K562 (cell line): Measurements from ENCODE around the gene RPL27. TPM values are rescaled to one million over a fixed set of nuclear protein-coding genes. Genes with fewer than 3 reads are reported as not detected.

Experiments
- CTBP1 ChIP-seq: fragments of 450-650 bp; IDR thresholded peaks from 2 replicates; pipeline ENCODE4 v1.6.1; 2016; ENCODE audit warnings: borderline replicate concordance
- GABPA ChIP-seq: fragments of 200-800 bp; sonication (Bioruptor generic); conservative IDR thresholded peaks from 2 replicates; pipeline ENCODE4 v1.6.1; 2016; ENCODE audit warnings: low read depth, missing genetic modification characterization, missing compliant biosample characterization
- GTF2B ChIP-seq: IDR thresholded peaks from 2 replicates; pipeline ENCODE4 v1.6.1; 2011; ENCODE audit not compliant: insufficient read length; ENCODE audit errors: extremely low read depth
- HDAC3 ChIP-seq: fragments of 450-650 bp; IDR thresholded peaks from 2 replicates; pipeline ENCODE4 v1.6.1; 2018; ENCODE audit warnings: borderline replicate concordance, mild to moderate bottlenecking, moderate library complexity; ENCODE audit not compliant: partially characterized antibody
- HNRNPLL ChIP-seq: fragments of 200-400 bp; formaldehyde crosslinking; IDR thresholded peaks from 2 replicates; pipeline ENCODE4 v1.6.1; 2017; ENCODE audit warnings: low read length, low read depth, mild to moderate bottlenecking; ENCODE audit not compliant: poor library complexity, severe bottlenecking
- PCBP2 ChIP-seq: fragments of 200-400 bp; formaldehyde crosslinking; IDR thresholded peaks from 2 replicates; pipeline ENCODE4 v1.6.1; 2018; ENCODE audit warnings: low read length, low read depth, mild to moderate bottlenecking, moderate library complexity; ENCODE audit not compliant: poor library complexity, severe bottlenecking
- PTTG1 ChIP-seq: fragments of 450-650 bp; IDR thresholded peaks from 2 replicates; pipeline ENCODE4 v1.6.1; 2016; ENCODE audit warnings: low read depth, mild to moderate bottlenecking, missing genetic modification characterization, missing compliant biosample characterization
- PYGO2 ChIP-seq: fragments of 450-650 bp; IDR thresholded peaks from 2 replicates; pipeline ENCODE4 v1.6.1; 2016; ENCODE audit warnings: mild to moderate bottlenecking, missing genetic modification characterization, moderate library complexity, missing compliant biosample characterization
- RNF2 ChIP-seq: sonication (generic); IDR thresholded peaks from 2 replicates; pipeline ENCODE4 v1.6.1; 2016
- SMARCA5 ChIP-seq: fragments of 450-650 bp; IDR thresholded peaks from 2 replicates; pipeline ENCODE4 v1.6.1; 2016
- SMARCC2 ChIP-seq: fragments of 450-650 bp; IDR thresholded peaks from 2 replicates; pipeline ENCODE4 v1.6.1; 2017; ENCODE audit warnings: antibody characterized with exemption, moderate library complexity, mild to moderate bottlenecking, low read depth
- SRSF1 ChIP-seq: fragments of 200-400 bp; formaldehyde crosslinking; IDR thresholded peaks from 2 replicates; pipeline ENCODE4 v1.6.1; 2017; ENCODE audit warnings: mild to moderate bottlenecking, low read depth, low read length, moderate library complexity
- ZBTB2 ChIP-seq: fragments of 450-650 bp; IDR thresholded peaks from 2 replicates; pipeline ENCODE4 v1.6.1; 2016; ENCODE audit warnings: antibody characterized with exemption
- ZBTB5 ChIP-seq: fragments of 450-650 bp; IDR thresholded peaks from 2 replicates; pipeline ENCODE4 v1.6.1; 2017; ENCODE audit warnings: antibody characterized with exemption
- ZFPM2 ChIP-seq: fragments of 250-450 bp; sonication (Bioruptor Pico); IDR thresholded peaks from 2 replicates; pipeline ENCODE4 v1.5.1; 2022; ENCODE audit warnings: mild to moderate bottlenecking
- ZNF184 ChIP-seq: sonication (generic); formaldehyde crosslinking; IDR thresholded peaks from 2 replicates; pipeline ENCODE4 v1.5.0; 2020; ENCODE audit warnings: missing genetic modification reagents
- ZNF212 ChIP-seq: fragments of 450-650 bp; formaldehyde crosslinking; IDR thresholded peaks from 2 replicates; pipeline ENCODE4 v1.4.0; 2020; ENCODE audit warnings: mild to moderate bottlenecking
- ZNF311 ChIP-seq: fragments of 250-450 bp; sonication (Bioruptor Pico); IDR thresholded peaks from 2 replicates; pipeline ENCODE4 v1.4.0; 2020; ENCODE audit warnings: mild to moderate bottlenecking, moderate library complexity
- polyA plus RNA-seq, 8 experiments: library from polyadenylated mRNA; depleted of rRNA in 4 of 8; stranded (reverse) in 5 of 8; unstranded in 3 of 8; fragments of >200 nt; fragmentation: Nextera tagmentation in 2 of 8; fragmentation: Illumina TruSeq in 1 of 8; extraction: Ambion mirVana in 2 of 8; extraction: Trizol in 1 of 8; gene quantifications; 2 replicates each; pipeline versions ENCODE4 v1.2.1 to v1.2.3, GENCODE V29; 2011 to 2014; ENCODE audit warnings: inconsistent platforms in 1 of 8, missing spikeins in 1 of 8
- total RNA-seq, 7 experiments: library from RNA; depleted of rRNA in 6 of 7; stranded (reverse); fragments of >200 nt in 6 of 7; fragmentation: Illumina TruSeq in 2 of 7; extraction: Trizol in 2 of 7; gene quantifications; 2 replicates each; pipeline versions ENCODE4 v1.2.1 to v1.2.3, GENCODE V29; 2011 to 2021; ENCODE audit warnings: low replicate concordance in 1 of 7
- TF ChIP-seq, protein P1 (sequence below): fragments of 250-450 bp; sonication (Bioruptor Pico); IDR thresholded peaks from 2 replicates; pipeline ENCODE4 v1.4.0; 2020; ENCODE audit warnings: mild to moderate bottlenecking, moderate library complexity, borderline replicate concordance
- TF ChIP-seq, protein P2 (sequence below): fragments of 450-650 bp; IDR thresholded peaks from 2 replicates; pipeline ENCODE4 v1.6.1; 2018; ENCODE audit warnings: mild to moderate bottlenecking, low read depth; ENCODE audit not compliant: partially characterized antibody

RPL27 gene
- total and polyA plus RNA-seq, 9 of the 15 experiments (the other 6 are each of a cell fraction or from before 2014, with no cell fraction given) = 1,539 to 6,155 (median 3,710) TPM

- TF ChIP-seq, protein P1, sequence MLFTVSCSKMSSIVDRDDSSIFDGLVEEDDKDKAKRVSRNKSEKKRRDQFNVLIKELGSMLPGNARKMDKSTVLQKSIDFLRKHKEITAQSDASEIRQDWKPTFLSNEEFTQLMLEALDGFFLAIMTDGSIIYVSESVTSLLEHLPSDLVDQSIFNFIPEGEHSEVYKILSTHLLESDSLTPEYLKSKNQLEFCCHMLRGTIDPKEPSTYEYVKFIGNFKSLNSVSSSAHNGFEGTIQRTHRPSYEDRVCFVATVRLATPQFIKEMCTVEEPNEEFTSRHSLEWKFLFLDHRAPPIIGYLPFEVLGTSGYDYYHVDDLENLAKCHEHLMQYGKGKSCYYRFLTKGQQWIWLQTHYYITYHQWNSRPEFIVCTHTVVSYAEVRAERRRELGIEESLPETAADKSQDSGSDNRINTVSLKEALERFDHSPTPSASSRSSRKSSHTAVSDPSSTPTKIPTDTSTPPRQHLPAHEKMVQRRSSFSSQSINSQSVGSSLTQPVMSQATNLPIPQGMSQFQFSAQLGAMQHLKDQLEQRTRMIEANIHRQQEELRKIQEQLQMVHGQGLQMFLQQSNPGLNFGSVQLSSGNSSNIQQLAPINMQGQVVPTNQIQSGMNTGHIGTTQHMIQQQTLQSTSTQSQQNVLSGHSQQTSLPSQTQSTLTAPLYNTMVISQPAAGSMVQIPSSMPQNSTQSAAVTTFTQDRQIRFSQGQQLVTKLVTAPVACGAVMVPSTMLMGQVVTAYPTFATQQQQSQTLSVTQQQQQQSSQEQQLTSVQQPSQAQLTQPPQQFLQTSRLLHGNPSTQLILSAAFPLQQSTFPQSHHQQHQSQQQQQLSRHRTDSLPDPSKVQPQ = no peak
- TF ChIP-seq PYGO2 (tag) (no peak), ZNF311 (CRISPR knock-in tag) (no peak), ZBTB5 (no peak), SRSF1 (no peak), SMARCA5 (no peak), ZFPM2 (CRISPR knock-in tag) (no peak), HNRNPLL (no peak), HDAC3 (no peak), PCBP2 (no peak), GABPA (tag) (peak; percentile 80), PTTG1 (tag) (no peak), SMARCC2 (no peak), ZBTB2 (0 out of 2 replicates have a peak, but pooled peaks have one; percentile 45), GTF2B (no peak), RNF2 (no peak), ZNF212 (CRISPR knock-in tag) (no peak), CTBP1 (0 out of 2 replicates have a peak, but pooled peaks have one; percentile 12), ZNF184 (CRISPR knock-in tag) (no peak)
- TF ChIP-seq, protein P2, sequence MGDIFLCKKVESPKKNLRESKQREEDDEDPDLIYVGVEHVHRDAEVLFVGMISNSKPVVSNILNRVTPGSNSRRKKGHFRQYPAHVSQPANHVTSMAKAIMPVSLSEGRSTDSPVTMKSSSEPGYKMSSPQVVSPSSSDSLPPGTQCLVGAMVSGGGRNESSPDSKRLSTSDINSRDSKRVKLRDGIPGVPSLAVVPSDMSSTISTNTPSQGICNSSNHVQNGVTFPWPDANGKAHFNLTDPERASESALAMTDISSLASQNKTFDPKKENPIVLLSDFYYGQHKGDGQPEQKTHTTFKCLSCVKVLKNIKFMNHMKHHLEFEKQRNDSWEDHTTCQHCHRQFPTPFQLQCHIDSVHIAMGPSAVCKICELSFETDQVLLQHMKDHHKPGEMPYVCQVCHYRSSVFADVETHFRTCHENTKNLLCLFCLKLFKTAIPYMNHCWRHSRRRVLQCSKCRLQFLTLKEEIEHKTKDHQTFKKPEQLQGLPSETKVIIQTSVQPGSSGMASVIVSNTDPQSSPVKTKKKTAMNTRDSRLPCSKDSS = no peak
Observed at GRCh38 chr17:42979511-42980273, 18.5 kb upstream of the RPL27 start, which contains the start of gene PTGES3L (continued).
